Measurements from ENCODE around the gene SNCG. TPM values are rescaled to one million over a fixed set of nuclear protein-coding genes. Genes with fewer than 3 reads are reported as not detected.
A peak's percentile ranks its signal among the peaks of the same experiment; 100 is the strongest.
"Not testable (repeated sequence)": the region's sequence is repeated elsewhere in the genome, so short reads cannot be mapped to it uniquely, and the experiment has no call there.

The SNCG gene
- polyA plus RNA-seq, 2 donors = 19.1 to 74.0 TPM

DNA sequence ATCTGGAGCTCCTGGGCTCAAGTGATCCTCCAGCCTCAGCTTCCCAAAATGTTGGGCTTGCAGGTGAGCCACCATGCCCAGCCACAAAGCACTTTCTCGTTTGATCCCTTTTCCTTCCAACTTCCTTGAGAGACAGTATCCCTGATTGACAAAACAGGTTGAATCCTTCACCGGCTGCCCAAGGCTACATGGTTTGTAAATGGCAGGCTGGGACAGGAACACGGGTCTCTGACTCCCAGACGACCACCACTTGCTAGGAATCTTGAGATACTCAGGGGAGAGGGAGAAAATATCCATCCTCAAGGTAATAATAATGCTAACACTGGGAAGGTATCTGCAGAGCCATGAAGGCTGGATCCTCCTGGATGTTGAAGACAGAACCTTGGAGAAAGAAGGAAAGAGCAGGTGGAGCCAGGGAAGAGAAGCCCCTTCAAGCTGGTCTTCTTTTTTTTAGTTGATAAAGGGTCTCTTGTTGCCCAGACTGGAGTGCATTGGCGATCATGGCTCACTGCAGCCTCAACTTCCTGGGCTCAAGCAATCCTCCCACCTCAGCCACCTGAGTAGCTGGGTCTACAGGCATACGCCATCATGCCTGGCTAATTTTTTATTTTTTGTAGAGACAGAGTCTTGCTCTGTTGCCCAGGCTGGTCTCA lies 20.8 kb upstream of the SNCG start:
- H3K9me3 ChIP-seq (ENCODE audit: control insufficient read depth in 2 of 2, insufficient read depth in 1 of 2, low read depth in 1 of 2, low read length in 1 of 2) = no peaks in the 10 kb centered on the region
- no peaks in the 10 kb centered on the region for H3K36me3 ChIP-seq (ENCODE audit: control insufficient read depth in 2 of 2, insufficient read depth in 2 of 2, low read length in 1 of 2)
- no peaks in the 10 kb centered on the region for H3K27me3 ChIP-seq (ENCODE audit: control insufficient read depth in 1 of 2, insufficient read depth in 2 of 2, low read length in 2 of 2)
- no peak overlapping the region for H3K27ac ChIP-seq (ENCODE audit: low read depth in 2 of 2, low read length in 1 of 2)
- peaks cover 2 to 7% of the 10 kb centered on the region in 2 donors for H3K4me1 ChIP-seq (ENCODE audit: control insufficient read depth in 2 of 2, insufficient read depth in 2 of 2, low read length in 1 of 2)
- WGBS, 2 donors = 67 to 70% methylated on average over 6 of the region's 6 CpGs
- no peak overlapping the region for H3K4me3 ChIP-seq (ENCODE audit: low read depth in 1 of 2, low read length in 2 of 2)

DNA sequence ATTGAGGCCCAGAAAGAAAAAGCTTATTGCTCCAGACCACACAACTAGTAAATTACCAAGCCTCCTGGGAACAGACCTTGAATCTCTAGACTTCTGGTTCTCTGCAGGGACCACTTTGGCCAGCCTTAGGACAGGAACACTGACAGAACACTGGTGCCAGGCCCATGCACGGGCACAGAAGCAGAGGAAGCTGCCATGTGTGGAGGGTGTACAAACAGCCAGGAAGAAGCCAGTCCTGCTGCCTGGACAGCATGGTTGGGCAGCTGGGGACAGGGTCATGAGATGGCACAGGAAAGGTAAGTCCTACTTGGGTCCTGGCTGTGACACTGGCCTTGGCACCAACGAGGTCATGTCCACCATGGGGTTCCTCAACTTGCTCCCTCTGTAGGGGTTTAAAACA lies 20.1 kb upstream of the SNCG start:
- H3K27me3 ChIP-seq (ENCODE audit: control insufficient read depth in 1 of 2, insufficient read depth in 2 of 2, low read length in 2 of 2) = no peaks in the 10 kb centered on the region
- no peaks in the 10 kb centered on the region for H3K9me3 ChIP-seq (ENCODE audit: control insufficient read depth in 2 of 2, insufficient read depth in 1 of 2, low read depth in 1 of 2, low read length in 1 of 2)
- peaks cover 2 to 7% of the 10 kb centered on the region in 2 donors for H3K4me1 ChIP-seq (ENCODE audit: control insufficient read depth in 2 of 2, insufficient read depth in 2 of 2, low read length in 1 of 2)
- no peak overlapping the region for H3K4me3 ChIP-seq (ENCODE audit: low read depth in 1 of 2, low read length in 2 of 2)
- WGBS, 2 donors = 86 to 93% methylated on average over 2 of the region's 2 CpGs
- peak overlapping the region in 1 of 2 donors; percentile 8 for H3K27ac ChIP-seq (ENCODE audit: low read depth in 2 of 2, low read length in 1 of 2)
- H3K36me3 ChIP-seq (ENCODE audit: control insufficient read depth in 2 of 2, insufficient read depth in 2 of 2, low read length in 1 of 2) = no peaks in the 10 kb centered on the region

DNA sequence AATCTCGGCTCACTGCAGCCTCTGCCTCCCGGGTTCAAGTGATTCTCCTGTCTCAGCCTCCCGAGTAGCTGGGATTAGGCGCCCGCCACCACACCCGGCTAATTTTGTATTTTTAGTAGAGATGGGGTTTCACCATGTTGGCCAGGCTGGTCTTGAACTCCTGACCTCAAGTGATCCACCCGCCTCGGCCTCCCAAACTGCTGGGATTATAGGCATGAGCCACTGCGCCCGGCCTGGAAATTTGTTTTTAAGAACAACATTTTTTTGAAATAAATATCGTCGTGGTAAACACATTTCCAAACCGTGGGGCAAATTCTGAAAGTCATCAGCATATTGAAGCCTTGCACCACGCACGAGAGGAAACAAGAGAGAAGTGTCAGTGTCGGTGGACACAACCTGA lies 18.3 kb upstream of the SNCG start:
- H3K4me3 ChIP-seq (ENCODE audit: low read depth in 1 of 2, low read length in 2 of 2); H3K27me3 ChIP-seq (ENCODE audit: control insufficient read depth in 1 of 2, insufficient read depth in 2 of 2, low read length in 2 of 2); H3K9me3 ChIP-seq (ENCODE audit: control insufficient read depth in 2 of 2, insufficient read depth in 1 of 2, low read depth in 1 of 2, low read length in 1 of 2); H3K27ac ChIP-seq (ENCODE audit: low read depth in 2 of 2, low read length in 1 of 2); H3K36me3 ChIP-seq (ENCODE audit: control insufficient read depth in 2 of 2, insufficient read depth in 2 of 2, low read length in 1 of 2): not testable (repeated sequence)
- H3K4me1 ChIP-seq (ENCODE audit: control insufficient read depth in 2 of 2, insufficient read depth in 2 of 2, low read length in 1 of 2) = peaks cover 2 to 14% of the 10 kb centered on the region in 2 donors
- 84 to 85% methylated on average over 16 of the region's 16 CpGs for WGBS, 2 donors

DNA sequence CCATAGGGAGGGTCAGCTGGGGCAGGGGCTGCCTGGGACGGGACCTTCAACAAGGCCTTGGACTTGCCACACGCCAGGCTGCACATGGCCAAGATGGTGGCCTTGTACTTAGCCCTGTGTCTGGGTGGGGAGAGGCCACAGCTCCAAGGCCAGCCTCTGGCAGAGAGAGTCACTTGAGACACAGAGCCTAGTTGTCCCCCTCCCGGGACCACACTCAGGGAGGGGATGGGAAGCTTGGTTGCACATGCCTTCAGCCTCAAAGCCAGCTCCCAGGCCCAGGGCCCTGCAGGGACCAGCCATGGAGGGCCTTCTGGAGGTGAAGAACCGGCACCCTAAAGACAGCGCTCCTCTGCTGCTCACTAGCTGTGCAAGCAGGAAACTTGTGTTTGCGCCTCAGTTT lies 17.7 kb upstream of the SNCG start:
- H3K27me3 ChIP-seq (ENCODE audit: control insufficient read depth in 1 of 2, insufficient read depth in 2 of 2, low read length in 2 of 2) = no peaks in the 10 kb centered on the region
- no peak overlapping the region for H3K27ac ChIP-seq (ENCODE audit: low read depth in 2 of 2, low read length in 1 of 2)
- 83 to 89% methylated on average over 6 of the region's 6 CpGs for WGBS, 2 donors
- no peaks in the 10 kb centered on the region for H3K36me3 ChIP-seq (ENCODE audit: control insufficient read depth in 2 of 2, insufficient read depth in 2 of 2, low read length in 1 of 2)
- H3K4me1 ChIP-seq (ENCODE audit: control insufficient read depth in 2 of 2, insufficient read depth in 2 of 2, low read length in 1 of 2) = peaks cover 2 to 14% of the 10 kb centered on the region in 2 donors
- no peak overlapping the region for H3K4me3 ChIP-seq (ENCODE audit: low read depth in 1 of 2, low read length in 2 of 2)
- H3K9me3 ChIP-seq (ENCODE audit: control insufficient read depth in 2 of 2, insufficient read depth in 1 of 2, low read depth in 1 of 2, low read length in 1 of 2) = no peaks in the 10 kb centered on the region

DNA sequence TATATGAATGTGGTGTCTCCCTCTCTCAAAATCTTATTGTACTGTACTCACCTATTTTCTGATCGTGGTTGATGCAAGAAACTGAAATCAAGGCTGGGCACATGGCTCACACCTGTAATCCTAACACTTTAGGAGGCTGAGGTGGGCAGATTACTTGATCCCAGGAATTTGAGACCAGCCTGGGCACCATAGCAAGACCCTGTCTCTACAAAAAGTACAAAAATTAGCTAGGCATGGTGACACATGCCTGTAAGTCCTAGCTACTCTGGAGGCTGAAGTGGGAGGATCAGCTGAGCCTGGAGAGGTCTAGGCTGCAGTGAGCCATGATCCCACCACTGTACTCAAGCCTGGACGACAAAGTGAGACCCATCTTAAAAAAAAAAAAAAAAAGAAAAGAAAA lies 17.0 kb upstream of the SNCG start:
- H3K4me3 ChIP-seq (ENCODE audit: low read depth in 1 of 2, low read length in 2 of 2) = no peak overlapping the region
- no peaks in the 10 kb centered on the region for H3K36me3 ChIP-seq (ENCODE audit: control insufficient read depth in 2 of 2, insufficient read depth in 2 of 2, low read length in 1 of 2)
- no peaks in the 10 kb centered on the region for H3K9me3 ChIP-seq (ENCODE audit: control insufficient read depth in 2 of 2, insufficient read depth in 1 of 2, low read depth in 1 of 2, low read length in 1 of 2)
- WGBS, 2 donors = 81 to 84% methylated on average over 2 of the region's 2 CpGs
- H3K27ac ChIP-seq (ENCODE audit: low read depth in 2 of 2, low read length in 1 of 2) = no peak overlapping the region
- peaks cover 2 to 14% of the 10 kb centered on the region in 2 donors for H3K4me1 ChIP-seq (ENCODE audit: control insufficient read depth in 2 of 2, insufficient read depth in 2 of 2, low read length in 1 of 2)
- H3K27me3 ChIP-seq (ENCODE audit: control insufficient read depth in 1 of 2, insufficient read depth in 2 of 2, low read length in 2 of 2) = no peaks in the 10 kb centered on the region

DNA sequence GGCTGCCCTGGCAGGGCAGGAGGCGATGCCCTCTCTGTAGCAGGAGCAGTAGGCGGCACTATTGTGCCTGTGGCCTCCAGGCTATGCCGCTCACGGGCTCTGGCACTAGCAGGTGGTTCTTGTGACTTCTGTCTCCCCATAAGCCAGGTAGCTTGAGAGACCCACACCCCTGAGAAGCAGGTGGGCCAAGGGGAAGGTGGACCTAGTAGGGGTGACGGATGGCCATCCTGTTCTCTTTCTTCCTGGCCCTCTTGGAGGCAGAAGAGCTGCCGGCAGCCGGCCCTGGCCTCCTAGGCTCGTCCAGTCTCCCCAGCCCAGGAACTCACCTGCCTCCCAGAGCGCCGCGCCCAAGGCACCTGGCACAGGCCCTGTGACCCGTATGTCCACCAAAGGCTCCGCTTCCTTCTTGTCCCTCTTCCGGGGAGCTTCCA lies 16.4 kb upstream of the SNCG start:
- WGBS, 2 donors = 88% methylated on average over 14 of the region's 14 CpGs
- Histone ChIP-seq H3K27me3 (ENCODE audit: control insufficient read depth in 1 of 2, insufficient read depth in 2 of 2, low read length in 2 of 2) (no peaks in the 10 kb centered on the region), H3K4me1 (ENCODE audit: control insufficient read depth in 2 of 2, insufficient read depth in 2 of 2, low read length in 1 of 2) (peaks cover 2 to 14% of the 10 kb centered on the region in 2 donors), H3K9me3 (ENCODE audit: control insufficient read depth in 2 of 2, insufficient read depth in 1 of 2, low read depth in 1 of 2, low read length in 1 of 2) (no peaks in the 10 kb centered on the region), H3K36me3 (ENCODE audit: control insufficient read depth in 2 of 2, insufficient read depth in 2 of 2, low read length in 1 of 2) (no peaks in the 10 kb centered on the region), H3K4me3 (ENCODE audit: low read depth in 1 of 2, low read length in 2 of 2) (no peak overlapping the region), H3K27ac (ENCODE audit: low read depth in 2 of 2, low read length in 1 of 2) (no peak overlapping the region)

DNA sequence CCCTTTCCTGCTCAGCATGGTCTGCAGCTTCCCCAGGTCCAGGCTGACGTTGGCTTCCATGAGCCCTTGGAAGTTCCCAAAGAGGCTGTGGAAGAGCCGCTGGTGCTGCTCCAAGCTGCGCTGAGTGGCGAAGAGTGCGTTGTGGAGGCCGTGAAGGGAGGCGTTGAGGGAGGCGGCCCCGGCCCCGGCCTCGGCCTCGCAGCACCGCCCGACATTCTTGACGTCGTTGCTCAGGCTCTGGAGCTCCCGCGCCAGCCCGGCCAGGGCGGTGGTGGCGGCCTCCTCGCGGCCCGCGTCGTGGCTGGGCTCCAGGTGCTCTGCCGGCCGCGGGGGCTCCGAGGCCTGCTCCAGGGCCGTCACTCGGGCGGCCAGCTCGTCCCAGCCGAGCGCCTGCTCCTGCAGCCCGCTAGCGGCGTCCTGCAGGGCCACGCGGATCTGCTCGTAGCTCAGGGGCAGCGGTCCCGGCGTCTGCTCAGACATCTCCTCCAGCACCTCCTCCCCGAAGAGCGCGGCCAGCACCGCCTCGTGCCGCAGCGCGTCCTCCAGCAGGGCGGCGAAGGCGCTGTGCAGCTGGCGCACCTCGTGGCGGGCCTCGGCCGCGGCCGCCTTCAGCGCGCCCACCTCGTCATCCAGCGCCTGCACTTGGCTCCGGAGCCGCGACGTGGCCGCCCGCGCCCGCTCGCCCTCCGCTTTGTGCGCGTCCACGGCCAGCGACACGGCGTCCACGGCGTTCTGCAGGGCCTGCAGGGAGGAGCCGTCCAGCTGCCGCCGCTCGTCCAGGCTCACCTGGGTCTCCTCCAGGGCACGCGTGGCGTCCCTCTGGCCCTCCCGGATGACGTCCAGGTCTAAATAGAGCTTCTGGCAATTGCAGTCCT lies 15.7 kb upstream of the SNCG start:
- no peaks in the 10 kb centered on the region for H3K9me3 ChIP-seq (ENCODE audit: control insufficient read depth in 2 of 2, insufficient read depth in 1 of 2, low read depth in 1 of 2, low read length in 1 of 2)
- peaks cover 2 to 14% of the 10 kb centered on the region in 2 donors for H3K4me1 ChIP-seq (ENCODE audit: control insufficient read depth in 2 of 2, insufficient read depth in 2 of 2, low read length in 1 of 2)
- H3K27ac ChIP-seq (ENCODE audit: low read depth in 2 of 2, low read length in 1 of 2) = no peak overlapping the region
- no peaks in the 10 kb centered on the region for H3K36me3 ChIP-seq (ENCODE audit: control insufficient read depth in 2 of 2, insufficient read depth in 2 of 2, low read length in 1 of 2)
- 67 to 78% methylated on average over 90 to 94 of the region's 94 CpGs for WGBS, 2 donors
- H3K27me3 ChIP-seq (ENCODE audit: control insufficient read depth in 1 of 2, insufficient read depth in 2 of 2, low read length in 2 of 2) = no peaks in the 10 kb centered on the region
- no peak overlapping the region for H3K4me3 ChIP-seq (ENCODE audit: low read depth in 1 of 2, low read length in 2 of 2)

DNA sequence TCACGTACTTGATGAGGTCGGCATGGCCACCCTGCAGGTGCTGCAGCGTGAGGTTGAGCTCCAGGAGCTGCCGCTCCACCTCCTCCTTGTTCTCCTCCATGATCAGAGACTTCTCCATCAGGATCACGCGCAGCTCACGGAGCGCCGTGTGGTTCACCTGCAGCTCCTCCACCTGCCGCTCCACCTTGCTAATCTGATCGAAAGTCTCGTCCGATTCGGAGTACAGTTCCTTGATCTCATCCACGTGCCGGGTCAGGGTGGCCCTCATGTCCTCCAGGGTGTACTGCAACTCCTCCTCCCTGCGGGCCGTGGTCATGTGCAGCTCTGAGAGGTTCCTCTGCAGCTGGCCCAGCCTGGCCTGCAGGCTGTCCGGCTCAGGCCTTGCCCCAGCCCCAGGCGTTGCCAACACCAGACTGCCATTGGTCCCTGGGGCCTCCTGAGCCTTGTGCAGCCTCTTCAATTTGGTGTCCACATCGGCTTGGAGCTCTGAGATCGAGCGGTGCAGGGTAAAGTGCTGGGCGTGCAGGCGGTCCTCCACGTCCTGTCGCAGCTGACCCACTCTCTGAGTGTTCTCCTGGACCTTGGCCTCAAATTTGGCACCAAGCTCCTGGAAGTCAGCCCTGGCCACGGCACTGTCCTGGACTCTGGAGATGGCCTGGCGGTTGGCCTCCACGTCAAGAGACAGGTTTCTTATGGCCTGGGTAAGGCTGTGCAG lies 14.9 kb upstream of the SNCG start:
- Histone ChIP-seq H3K9me3 (ENCODE audit: control insufficient read depth in 2 of 2, insufficient read depth in 1 of 2, low read depth in 1 of 2, low read length in 1 of 2) (no peaks in the 10 kb centered on the region), H3K36me3 (ENCODE audit: control insufficient read depth in 2 of 2, insufficient read depth in 2 of 2, low read length in 1 of 2) (no peaks in the 10 kb centered on the region), H3K4me3 (ENCODE audit: low read depth in 1 of 2, low read length in 2 of 2) (no peak overlapping the region), H3K27me3 (ENCODE audit: control insufficient read depth in 1 of 2, insufficient read depth in 2 of 2, low read length in 2 of 2) (no peaks in the 10 kb centered on the region), H3K4me1 (ENCODE audit: control insufficient read depth in 2 of 2, insufficient read depth in 2 of 2, low read length in 1 of 2) (peaks cover 2 to 14% of the 10 kb centered on the region in 2 donors), H3K27ac (ENCODE audit: low read depth in 2 of 2, low read length in 1 of 2) (no peak overlapping the region)
- WGBS, 2 donors = 95 to 96% methylated on average over 30 of the region's 30 CpGs

DNA sequence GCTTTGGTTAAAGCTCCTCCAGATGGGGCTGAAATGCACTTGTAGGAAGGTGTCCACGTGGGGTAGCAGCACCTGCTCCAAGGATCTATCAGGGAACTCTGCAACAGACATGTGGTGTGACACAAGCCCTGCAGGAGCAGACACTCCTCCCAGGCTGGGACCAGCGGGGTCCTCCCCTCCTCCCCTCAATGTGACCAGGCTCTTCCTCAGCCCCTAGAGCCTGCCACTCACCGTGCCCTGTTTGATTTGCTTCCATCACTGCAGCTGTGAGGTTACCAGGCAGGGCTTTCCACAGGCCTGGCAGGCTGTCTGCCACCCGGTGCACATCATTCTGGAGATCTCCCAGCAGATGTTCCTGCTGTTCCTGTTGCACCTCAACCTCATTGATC lies 14.4 kb upstream of the SNCG start:
- Histone ChIP-seq H3K4me3 (ENCODE audit: low read depth in 1 of 2, low read length in 2 of 2) (no peak overlapping the region), H3K36me3 (ENCODE audit: control insufficient read depth in 2 of 2, insufficient read depth in 2 of 2, low read length in 1 of 2) (no peaks in the 10 kb centered on the region), H3K4me1 (ENCODE audit: control insufficient read depth in 2 of 2, insufficient read depth in 2 of 2, low read length in 1 of 2) (peaks cover 2 to 14% of the 10 kb centered on the region in 2 donors), H3K9me3 (ENCODE audit: control insufficient read depth in 2 of 2, insufficient read depth in 1 of 2, low read depth in 1 of 2, low read length in 1 of 2) (no peaks in the 10 kb centered on the region), H3K27me3 (ENCODE audit: control insufficient read depth in 1 of 2, insufficient read depth in 2 of 2, low read length in 2 of 2) (no peaks in the 10 kb centered on the region), H3K27ac (ENCODE audit: low read depth in 2 of 2, low read length in 1 of 2) (no peak overlapping the region)
- WGBS, 2 donors = 81 to 87% methylated on average over 4 of the region's 4 CpGs

All from esophagus (tissue), 2 donors.